PC-3 (cell line): ENCODE data around the gene FBXO45. TPM values are rescaled to one million over a fixed set of nuclear protein-coding genes. Genes with fewer than 3 reads are reported as not detected.

ENCODE experiments used
- ATAC-seq: fragments of 200-7000 bp; cut with Tn5 transposase; 2 replicates; pipeline ENCODE4 v1.9.1; 2020; ENCODE audit warnings: mild to moderate bottlenecking, moderate library complexity
- BruUV-seq: library from RNA; stranded (reverse); fragments of 400-500 nt; replicated peaks from 2 replicates; lab custom pipeline; 2021; lab: Mats Ljungman, UMichigan
- CTCF ChIA-PET: fragments of 300-600 bp; sonication (Branson Sonifier 250); formaldehyde crosslinking; loops from one replicate; lab custom pipeline; 2022; ENCODE audit warnings: antibody characterized with exemption; lab: Charles Lee
- POLR2A ChIA-PET: fragments of 300-600 bp; sonication (Branson Sonifier 250); formaldehyde crosslinking; loops from one replicate; lab custom pipeline; 2022; ENCODE audit warnings: antibody characterized with exemption; ENCODE audit not compliant: unreplicated experiment; lab: Charles Lee
- DNase-seq: peaks from one replicate; pipeline ENCODE4 v3.0.0-alpha.2; 2015
- H2AFZ ChIP-seq: fragments of 300-600 bp; sonication (generic); 2 replicates; pipeline ENCODE4 v1.6.0; 2016; ENCODE audit warnings: antibody characterized with exemption, low read length
- H3F3A ChIP-seq: fragments of 300-600 bp; sonication (generic); one replicate; pipeline ENCODE4 v1.6.0; 2017; ENCODE audit warnings: antibody characterized with exemption, low read length, control low read depth, mild to moderate bottlenecking; ENCODE audit not compliant: unreplicated experiment
- H3K27ac ChIP-seq: fragments of 300-600 bp; sonication (generic); 2 replicates; pipeline ENCODE4 v1.5.1; 2016; ENCODE audit warnings: mild to moderate bottlenecking, low read length
- H3K27me3 ChIP-seq: fragments of 300-600 bp; sonication (generic); 2 replicates; pipeline ENCODE4 v1.6.1; 2016; ENCODE audit warnings: low read length, mixed read lengths
- H3K36me3 ChIP-seq: fragments of 300-600 bp; sonication (generic); 2 replicates; pipeline ENCODE4 v1.6.1; 2016; ENCODE audit warnings: low read depth, mixed run types, low read length, mixed read lengths
- H3K4me1 ChIP-seq: fragments of 300-600 bp; sonication (generic); 2 replicates; pipeline ENCODE4 v1.5.1; 2016; ENCODE audit warnings: low read length; ENCODE audit not compliant: insufficient read depth
- H3K4me2 ChIP-seq: fragments of 300-600 bp; sonication (generic); 2 replicates; pipeline ENCODE4 v1.6.0; 2016; ENCODE audit warnings: low read length
- H3K4me3 ChIP-seq: fragments of 300-600 bp; sonication (generic); 2 replicates; pipeline ENCODE4 v1.5.1; 2016; ENCODE audit warnings: mild to moderate bottlenecking, low read length, mixed read lengths
- H3K79me2 ChIP-seq: fragments of 300-600 bp; sonication (generic); 2 replicates; pipeline ENCODE4 v1.6.1; 2017; ENCODE audit warnings: low read length, mixed read lengths
- H3K9ac ChIP-seq: fragments of 300-600 bp; sonication (generic); 2 replicates; pipeline ENCODE4 v1.6.0; 2016; ENCODE audit warnings: mild to moderate bottlenecking, low read length
- H3K9me2 ChIP-seq: fragments of 300-600 bp; sonication (generic); replicated peaks from 2 replicates; pipeline ENCODE4 v1.6.1; 2016; ENCODE audit warnings: mixed run types, low read length, mixed read lengths
- H3K9me3 ChIP-seq: fragments of 300-600 bp; sonication (generic); 2 replicates; pipeline ENCODE4 v1.6.1; 2016; ENCODE audit warnings: low read length, mixed read lengths
- H4K20me1 ChIP-seq: fragments of 300-600 bp; sonication (generic); 2 replicates; pipeline ENCODE4 v1.6.1; 2016; ENCODE audit warnings: low read length, mixed read lengths
- CTCF ChIP-seq: fragments of 300-600 bp; sonication (generic); conservative IDR thresholded peaks from 2 replicates; pipeline ENCODE4 v1.5.1; 2017; ENCODE audit warnings: antibody characterized with exemption, low read depth, mild to moderate bottlenecking, low read length
- EZH2 ChIP-seq: fragments of 300-600 bp; sonication (generic); IDR thresholded peaks from one replicate; pipeline ENCODE4 v1.6.1; 2017; ENCODE audit warnings: antibody characterized with exemption, mild to moderate bottlenecking, low read length; ENCODE audit not compliant: unreplicated experiment
- EZH2phosphoT487 ChIP-seq: fragments of 300-600 bp; sonication (generic); IDR thresholded peaks from 2 replicates; pipeline ENCODE4 v1.6.1; 2018; ENCODE audit warnings: mild to moderate bottlenecking, antibody characterized with exemption, low read length, borderline replicate concordance
- intact Hi-C: fragments of 100-400 bp; cut with micrococcal nuclease; formaldehyde crosslinking; loops from 2 replicates; pipeline ENCODE4 v1.9.0; 2023
- total RNA-seq: library from RNA; depleted of rRNA; stranded (reverse); fragments of >200 nt; gene quantifications from 2 replicates; pipeline ENCODE4 v1.2.3, GENCODE V29; 2014

Gene FBXO45
- total RNA-seq, 1 experiment from 2014 or later, result 20.8 TPM

DNA sequence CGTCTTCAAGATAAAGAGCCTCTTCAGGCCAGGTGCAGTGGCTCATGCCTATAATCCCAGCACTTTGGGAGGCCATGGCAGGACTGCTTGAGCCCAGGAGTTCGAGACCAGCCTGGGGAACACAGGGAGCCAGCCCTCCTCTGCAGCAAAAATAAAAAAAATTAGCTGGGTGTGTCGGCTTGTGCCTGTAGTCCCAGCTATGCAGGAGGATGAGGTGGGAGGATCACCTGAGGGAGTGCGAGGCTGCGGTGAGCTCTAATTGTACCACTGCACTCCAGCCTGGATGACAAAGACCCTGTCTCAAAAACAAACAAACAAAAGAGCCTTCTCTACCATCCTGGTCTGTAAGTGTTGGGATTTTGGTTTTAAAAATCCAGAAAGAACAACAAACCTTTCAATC lies 11.2 kb upstream of the FBXO45 start:
- ATAC-seq, result no peak
- peaks cover 10% of the 10 kb centered on the region; the same call in 1 of the 2 replicates for H3K4me1 ChIP-seq
- POLR2A ChIA-PET, result no interaction called here

DNA sequence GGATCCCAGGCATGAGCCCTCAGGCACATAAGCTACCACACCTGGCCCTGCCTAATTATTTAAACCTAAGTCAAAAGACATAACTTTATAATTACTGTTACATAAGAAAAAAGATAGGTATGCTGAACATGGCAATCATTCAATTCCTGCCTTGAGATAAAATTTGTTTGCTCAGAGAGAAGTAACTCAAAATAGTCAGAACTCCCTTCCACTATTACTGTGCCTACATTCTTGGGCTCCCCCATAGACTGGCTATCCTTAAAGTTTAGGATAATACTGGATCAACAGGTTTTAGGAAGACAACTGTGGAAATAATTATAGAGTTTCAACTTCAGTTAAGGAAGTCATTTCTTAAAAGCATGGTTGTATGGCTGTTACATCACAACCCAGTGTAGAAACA lies 10.0 kb upstream of the FBXO45 start:
- Histone ChIP-seq H3K27ac (no peak overlapping the region), H2AFZ (no peak overlapping the region), H3K9me3 (no peaks in the 10 kb centered on the region), H3K9me2 (no peaks in the 10 kb centered on the region), H3K4me2 (no peak overlapping the region), H3K9ac (no peak overlapping the region), H4K20me1 (no peaks in the 10 kb centered on the region), H3F3A (no peaks in the 10 kb centered on the region), H3K4me3 (no peak overlapping the region), H3K4me1 (peaks cover 21% of the 10 kb centered on the region), H3K27me3 (no peaks in the 10 kb centered on the region), H3K79me2 (peaks cover 15% of the 10 kb centered on the region), H3K36me3 (peaks cover 5% of the 10 kb centered on the region; the same call in 1 of the 2 replicates)
- no TSS peak for BruUV-seq
- ChIA-PET POLR2A (no interaction called here), CTCF (no interaction called here)
- ATAC-seq, result no peak
- TF ChIP-seq CTCF (no peak), EZH2phosphoT487 (no peak), EZH2 (no peak)
- intact Hi-C loops, result no loop called here
- no peak for DNase-seq

More for the DNA sequence above, 11.2 kb upstream of the FBXO45 start:
- DNase-seq, result no peak
- no peak overlapping the region for H3K27ac ChIP-seq
- no peak for TF ChIP-seq EZH2
- H3K36me3 ChIP-seq, result peaks cover 5% of the 10 kb centered on the region; the same call in 1 of the 2 replicates
- peaks cover 5% of the 10 kb centered on the region; the same call in 1 of the 2 replicates for H3K79me2 ChIP-seq
- no peak overlapping the region for H3K9ac ChIP-seq
- H3K4me3 ChIP-seq, result no peak overlapping the region
- CTCF ChIA-PET, result no interaction called here
- intact Hi-C loops, result no loop called here
- no peaks in the 10 kb centered on the region for H3K9me3 ChIP-seq
- H4K20me1 ChIP-seq, result no peaks in the 10 kb centered on the region
- no peak overlapping the region for H3K4me2 ChIP-seq
- H3K9me2 ChIP-seq, result no peaks in the 10 kb centered on the region
- H3K27me3 ChIP-seq, result no peaks in the 10 kb centered on the region
- H2AFZ ChIP-seq, result no peak overlapping the region
- no peaks in the 10 kb centered on the region for H3F3A ChIP-seq
- no TSS peak for BruUV-seq

- TF ChIP-seq CTCF (no peak), EZH2phosphoT487 (no peak), EZH2 (no peak)
- peak; percentile 20 for DNase-seq
- CTCF ChIA-PET, result no interaction called here
- BruUV-seq, result no TSS peak
- no peak; the same call in 1 of the 2 replicates for ATAC-seq
- H2AFZ ChIP-seq, result no peak overlapping the region
- peaks cover 34% of the 10 kb centered on the region for H3K4me1 ChIP-seq
- H3K27ac ChIP-seq, result no peak overlapping the region
- POLR2A ChIA-PET, result no interaction called here
- no peaks in the 10 kb centered on the region for H3K9me3 ChIP-seq
- H3K79me2 ChIP-seq, result peaks cover 16% of the 10 kb centered on the region
- intact Hi-C loops, result loop anchor here (5.0 kb wide), 1 partner anchor 73 kb away; no protein-coding TSS in a partner anchor
- H3K36me3 ChIP-seq, result peaks cover 5% of the 10 kb centered on the region; the same call in 1 of the 2 replicates
- H3K4me3 ChIP-seq, result no peak overlapping the region
- no peak overlapping the region for H3K9ac ChIP-seq
- no peaks in the 10 kb centered on the region for H3K27me3 ChIP-seq
- no peak overlapping the region for H3K4me2 ChIP-seq
- H3F3A ChIP-seq, result no peaks in the 10 kb centered on the region
- no peaks in the 10 kb centered on the region for H3K9me2 ChIP-seq
- no peaks in the 10 kb centered on the region for H4K20me1 ChIP-seq
Measured at GRCh38 chr3:196559826-196560225, 8.6 kb upstream of the FBXO45 start.
